ENCODE data around the gene NUP37.
A peak's percentile ranks its signal among the peaks of the same experiment; 100 is the strongest.
"Not testable (repeated sequence)": the region's sequence is repeated elsewhere in the genome, so short reads cannot be mapped to it uniquely, and the experiment has no call there.

Gene NUP37, protein sequence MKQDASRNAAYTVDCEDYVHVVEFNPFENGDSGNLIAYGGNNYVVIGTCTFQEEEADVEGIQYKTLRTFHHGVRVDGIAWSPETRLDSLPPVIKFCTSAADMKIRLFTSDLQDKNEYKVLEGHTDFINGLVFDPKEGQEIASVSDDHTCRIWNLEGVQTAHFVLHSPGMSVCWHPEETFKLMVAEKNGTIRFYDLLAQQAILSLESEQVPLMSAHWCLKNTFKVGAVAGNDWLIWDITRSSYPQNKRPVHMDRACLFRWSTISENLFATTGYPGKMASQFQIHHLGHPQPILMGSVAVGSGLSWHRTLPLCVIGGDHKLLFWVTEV

DNA sequence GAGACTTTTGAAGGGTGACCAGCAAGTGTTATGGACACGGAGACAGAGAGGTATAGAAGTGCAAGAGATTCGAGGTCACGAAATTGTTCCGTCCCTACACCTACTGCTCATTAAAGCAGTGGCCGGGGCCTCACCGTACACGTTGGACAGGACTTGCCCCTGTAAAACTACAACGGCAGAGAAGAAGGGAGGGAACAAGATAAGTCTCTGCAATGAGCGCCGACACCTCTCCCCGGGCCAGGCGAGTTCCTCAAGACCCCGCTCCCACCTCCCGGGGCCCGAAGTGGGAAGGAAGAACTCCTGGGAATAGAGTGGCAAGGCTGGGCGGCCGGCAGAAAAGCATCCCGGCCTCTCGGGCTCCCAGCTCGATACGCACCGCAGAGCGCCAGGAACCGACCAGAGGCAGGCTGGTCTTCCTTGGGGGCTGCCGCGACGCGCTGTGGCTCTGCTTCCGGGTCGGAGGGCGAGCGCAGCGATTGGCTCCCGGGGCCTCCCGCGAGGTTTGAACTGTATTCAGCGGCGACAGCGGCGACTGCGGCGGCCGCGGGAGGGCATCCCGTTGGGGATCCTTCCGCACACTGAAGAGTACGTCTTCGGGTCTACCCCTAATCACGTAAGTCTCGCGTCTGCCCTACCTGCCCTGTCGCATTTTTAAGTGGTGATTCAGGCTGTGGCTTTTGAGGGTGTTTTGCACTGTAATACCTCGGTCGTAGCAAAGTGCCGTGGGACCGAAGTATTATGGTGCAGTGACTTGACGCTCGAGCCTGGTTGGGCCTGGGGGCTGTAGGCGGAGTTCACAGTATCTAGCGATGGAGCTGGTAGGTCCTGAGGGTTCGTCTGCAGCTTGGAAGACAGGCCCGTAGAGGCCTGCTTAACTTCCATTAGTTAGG lies at the start of gene NUP37, which contains the start of gene PARPBP:
NUP37 (minus strand) TSS at position 441 of the 890 bp plus-strand sequence. CDS start 1,596 bp downstream, outside the sequence.
PARPBP (plus strand) TSS at position 510 of the 890 bp plus-strand sequence. CDS start 3,706 bp downstream, outside the sequence.
- no peaks in the 10 kb centered on the region for H3K27me3 ChIP-seq (ENCODE audit: control insufficient read depth in 1 of 2, insufficient read depth in 2 of 2, low read length in 2 of 2)
- peak within 1 kb of the TSS; percentile 22 for H3K27ac ChIP-seq (ENCODE audit: low read depth, low read length)
- H3K4me1 ChIP-seq (ENCODE audit: control insufficient read depth in 1 of 2, insufficient read depth in 2 of 2, low read length in 2 of 2), result peaks cover 10 to 16% of the 10 kb centered on the region in 2 donors
- H3K9ac ChIP-seq (ENCODE audit: low read depth in 1 of 2, low read length in 2 of 2), result peak within 1 kb of the TSS; percentile 91 to 92
- H3K9me3 ChIP-seq (ENCODE audit: control insufficient read depth in 1 of 2, low read length in 2 of 2), result no peaks in the 10 kb centered on the region
- H3K36me3 ChIP-seq (ENCODE audit: control insufficient read depth in 1 of 2, insufficient read depth in 2 of 2, low read length in 2 of 2), result no peaks in the 10 kb centered on the region
- peak within 1 kb of the TSS; percentile 95 for H3K4me3 ChIP-seq (ENCODE audit: low read depth in 1 of 2, low read length in 2 of 2)

DNA sequence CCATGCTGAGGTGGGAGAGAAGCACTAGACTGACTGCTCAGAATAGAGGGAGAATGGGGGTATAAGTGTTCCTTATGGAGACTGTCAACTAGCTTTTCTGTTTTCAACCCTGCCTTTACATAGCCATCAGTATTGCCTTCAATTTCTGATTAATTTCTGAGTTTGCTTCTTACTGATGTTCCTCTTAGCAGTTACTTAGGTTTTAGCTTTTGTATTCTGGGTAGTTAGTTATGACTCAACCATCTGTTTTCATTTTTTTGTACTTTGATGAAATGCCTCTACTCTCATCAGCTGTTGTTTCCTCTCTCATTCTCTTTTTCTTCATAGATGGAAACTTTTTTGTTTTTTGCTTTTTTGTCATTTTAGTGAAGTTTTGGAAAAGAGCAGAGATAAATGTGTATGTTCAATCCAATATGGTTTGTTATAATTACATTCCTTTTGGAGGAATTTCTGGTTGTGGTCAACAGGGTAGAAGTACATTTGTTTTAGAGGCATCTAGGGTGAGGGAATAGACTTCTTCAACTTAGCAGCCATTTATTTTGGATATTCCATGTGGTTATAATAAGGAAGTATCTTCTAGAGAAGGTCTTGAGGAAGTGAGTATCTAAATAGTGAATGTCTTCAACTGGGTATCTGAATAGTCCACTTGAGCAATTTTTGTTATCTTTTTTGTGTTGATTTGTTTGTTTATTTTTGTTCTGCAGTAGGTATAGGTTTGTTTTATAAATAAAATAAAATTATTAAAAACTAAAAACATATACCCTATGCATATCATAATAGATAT lies 48.1 kb upstream of the NUP37 start:
- Histone ChIP-seq H3K36me3 (ENCODE audit: control insufficient read depth in 1 of 2, insufficient read depth in 2 of 2, low read length in 2 of 2) (no peaks in the 10 kb centered on the region), H3K4me3 (ENCODE audit: low read depth in 1 of 2, low read length in 2 of 2) (no peak overlapping the region), H3K9ac (ENCODE audit: low read depth in 1 of 2, low read length in 2 of 2) (no peak overlapping the region), H3K9me3 (ENCODE audit: control insufficient read depth in 1 of 2, low read length in 2 of 2) (no peaks in the 10 kb centered on the region), H3K27me3 (ENCODE audit: control insufficient read depth in 1 of 2, insufficient read depth in 2 of 2, low read length in 2 of 2) (no peaks in the 10 kb centered on the region), H3K4me1 (ENCODE audit: control insufficient read depth in 1 of 2, insufficient read depth in 2 of 2, low read length in 2 of 2) (no peaks in the 10 kb centered on the region), H3K27ac (ENCODE audit: low read depth, low read length) (no peak overlapping the region)

DNA sequence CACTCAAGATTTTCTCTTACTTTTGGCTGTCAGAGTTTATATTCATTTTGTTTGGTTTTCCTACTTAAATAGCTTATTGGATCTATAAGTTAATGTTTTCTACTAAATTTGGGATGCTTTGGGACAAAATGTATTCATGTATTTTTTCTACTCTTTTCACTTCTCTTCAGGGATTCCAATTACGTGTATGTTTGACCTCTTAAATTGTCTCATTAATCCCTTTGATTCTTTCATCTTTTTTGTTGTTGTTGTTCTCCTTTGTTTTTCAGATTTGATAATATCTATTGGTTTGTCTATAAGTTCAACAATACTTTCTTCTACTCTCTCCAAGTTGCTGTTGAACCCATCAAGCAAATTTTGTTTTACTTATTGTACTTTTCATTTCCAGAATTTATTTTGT lies 43.5 kb upstream of the NUP37 start:
- H3K9ac ChIP-seq (ENCODE audit: low read depth in 1 of 2, low read length in 2 of 2), result no peak overlapping the region
- no peak overlapping the region for H3K4me3 ChIP-seq (ENCODE audit: low read depth in 1 of 2, low read length in 2 of 2)
- H3K27me3 ChIP-seq (ENCODE audit: control insufficient read depth in 1 of 2, insufficient read depth in 2 of 2, low read length in 2 of 2), result no peaks in the 10 kb centered on the region
- H3K36me3 ChIP-seq (ENCODE audit: control insufficient read depth in 1 of 2, insufficient read depth in 2 of 2, low read length in 2 of 2), result no peaks in the 10 kb centered on the region
- no peaks in the 10 kb centered on the region for H3K9me3 ChIP-seq (ENCODE audit: control insufficient read depth in 1 of 2, low read length in 2 of 2)
- no peak overlapping the region for H3K27ac ChIP-seq (ENCODE audit: low read depth, low read length)
- no peaks in the 10 kb centered on the region for H3K4me1 ChIP-seq (ENCODE audit: control insufficient read depth in 1 of 2, insufficient read depth in 2 of 2, low read length in 2 of 2)

DNA sequence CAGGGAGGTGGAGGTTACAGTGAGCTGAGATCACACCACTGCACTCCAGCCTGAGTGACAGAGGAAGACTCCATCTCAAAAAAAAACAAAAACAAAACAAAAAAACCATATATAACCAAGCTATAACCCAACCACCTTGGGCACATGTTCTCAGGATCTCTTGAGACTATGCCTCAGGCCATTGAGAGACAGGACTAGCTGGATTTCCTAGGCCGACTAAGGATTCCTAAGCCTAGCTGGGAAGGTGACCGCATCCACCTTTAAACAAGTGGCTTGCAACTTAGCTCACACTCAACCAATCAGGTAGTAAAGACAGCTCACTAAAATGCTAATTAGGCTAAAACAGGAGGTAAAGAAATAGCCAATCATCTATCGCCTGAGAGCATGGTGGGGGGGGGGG lies 35.3 kb upstream of the NUP37 start:
- not testable (repeated sequence) for H3K9me3 ChIP-seq (ENCODE audit: control insufficient read depth in 1 of 2, low read length in 2 of 2); H3K9ac ChIP-seq (ENCODE audit: low read depth in 1 of 2, low read length in 2 of 2); H3K4me1 ChIP-seq (ENCODE audit: control insufficient read depth in 1 of 2, insufficient read depth in 2 of 2, low read length in 2 of 2); H3K4me3 ChIP-seq (ENCODE audit: low read depth in 1 of 2, low read length in 2 of 2); H3K27me3 ChIP-seq (ENCODE audit: control insufficient read depth in 1 of 2, insufficient read depth in 2 of 2, low read length in 2 of 2); H3K36me3 ChIP-seq (ENCODE audit: control insufficient read depth in 1 of 2, insufficient read depth in 2 of 2, low read length in 2 of 2); H3K27ac ChIP-seq (ENCODE audit: low read depth, low read length)

DNA sequence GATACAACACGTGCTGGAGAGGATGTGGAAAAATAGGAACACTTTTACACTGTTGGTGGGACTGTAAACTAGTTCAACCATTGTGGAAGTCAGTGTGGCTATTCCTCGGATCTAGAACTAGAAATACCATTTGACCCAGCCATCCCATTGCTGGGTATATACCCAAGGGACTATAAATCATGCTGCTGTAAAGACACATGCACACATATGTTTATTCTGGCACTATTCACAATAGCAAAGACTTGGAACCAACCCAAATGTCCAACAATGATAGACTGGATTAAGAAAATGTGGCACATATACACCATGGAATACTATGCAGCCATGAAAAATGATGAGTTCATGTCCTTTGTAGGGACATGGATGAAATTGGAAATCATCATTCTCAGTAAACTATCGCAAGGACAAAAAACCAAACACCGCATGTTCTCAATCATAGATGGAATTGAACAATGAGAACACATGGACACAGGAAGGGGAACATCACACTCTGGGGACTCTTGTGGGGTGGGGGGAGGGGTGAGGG lies 27.2 kb upstream of the NUP37 start:
- H3K27me3 ChIP-seq (ENCODE audit: control insufficient read depth in 1 of 2, insufficient read depth in 2 of 2, low read length in 2 of 2); H3K4me3 ChIP-seq (ENCODE audit: low read depth in 1 of 2, low read length in 2 of 2); H3K4me1 ChIP-seq (ENCODE audit: control insufficient read depth in 1 of 2, insufficient read depth in 2 of 2, low read length in 2 of 2); H3K9me3 ChIP-seq (ENCODE audit: control insufficient read depth in 1 of 2, low read length in 2 of 2); H3K9ac ChIP-seq (ENCODE audit: low read depth in 1 of 2, low read length in 2 of 2); H3K36me3 ChIP-seq (ENCODE audit: control insufficient read depth in 1 of 2, insufficient read depth in 2 of 2, low read length in 2 of 2); H3K27ac ChIP-seq (ENCODE audit: low read depth, low read length): not testable (repeated sequence)

DNA sequence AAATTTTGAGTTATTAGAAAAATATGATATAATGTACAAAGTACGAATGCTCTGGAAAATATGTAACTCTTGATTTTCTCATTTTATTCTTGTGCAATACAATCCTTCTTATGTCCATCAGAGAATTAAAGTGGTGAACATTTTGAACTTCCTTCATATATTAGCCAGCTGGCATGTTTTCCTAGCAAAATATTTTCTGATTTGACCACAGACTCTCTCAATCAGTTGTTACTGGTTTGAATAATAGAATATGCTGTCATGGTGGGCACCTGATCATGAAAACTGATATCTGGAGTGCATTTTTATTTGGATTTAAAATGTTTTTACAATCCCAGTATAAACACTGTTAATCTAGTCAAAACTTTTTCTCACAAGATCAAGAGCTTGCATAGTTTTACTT lies 24.3 kb upstream of the NUP37 start:
- Histone ChIP-seq H3K4me3 (ENCODE audit: low read depth in 1 of 2, low read length in 2 of 2) (no peak overlapping the region), H3K9me3 (ENCODE audit: control insufficient read depth in 1 of 2, low read length in 2 of 2) (no peaks in the 10 kb centered on the region), H3K27me3 (ENCODE audit: control insufficient read depth in 1 of 2, insufficient read depth in 2 of 2, low read length in 2 of 2) (no peaks in the 10 kb centered on the region), H3K36me3 (ENCODE audit: control insufficient read depth in 1 of 2, insufficient read depth in 2 of 2, low read length in 2 of 2) (no peaks in the 10 kb centered on the region), H3K4me1 (ENCODE audit: control insufficient read depth in 1 of 2, insufficient read depth in 2 of 2, low read length in 2 of 2) (no peaks in the 10 kb centered on the region), H3K9ac (ENCODE audit: low read depth in 1 of 2, low read length in 2 of 2) (no peak overlapping the region), H3K27ac (ENCODE audit: low read depth, low read length) (no peak overlapping the region)

DNA sequence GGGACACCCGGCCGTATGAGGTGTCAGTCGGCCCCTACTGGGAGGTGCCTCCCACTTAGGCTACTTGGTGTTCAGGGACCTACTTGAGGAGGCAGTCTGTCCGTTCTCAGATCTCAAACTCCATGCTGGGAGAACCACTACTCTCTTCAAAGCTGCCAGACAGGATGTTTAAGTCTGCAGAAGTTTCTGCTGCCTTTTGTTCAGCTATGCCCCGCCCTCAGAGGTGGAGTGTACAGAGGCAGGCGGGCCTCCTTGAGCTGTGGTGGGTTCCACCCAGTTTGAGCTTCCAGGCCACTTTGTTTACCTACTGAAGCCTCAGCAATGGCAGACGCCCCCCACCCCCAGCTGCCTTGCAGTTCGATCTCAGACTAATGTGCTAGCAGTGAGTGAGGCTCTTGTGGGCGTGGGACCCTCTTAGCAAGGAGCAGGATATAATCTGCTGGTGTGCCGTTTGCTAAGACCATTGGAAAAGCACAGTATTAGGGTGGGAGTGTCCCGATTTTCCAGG lies 23.0 kb upstream of the NUP37 start:
- not testable (repeated sequence) for H3K9me3 ChIP-seq (ENCODE audit: control insufficient read depth in 1 of 2, low read length in 2 of 2); H3K4me1 ChIP-seq (ENCODE audit: control insufficient read depth in 1 of 2, insufficient read depth in 2 of 2, low read length in 2 of 2); H3K36me3 ChIP-seq (ENCODE audit: control insufficient read depth in 1 of 2, insufficient read depth in 2 of 2, low read length in 2 of 2); H3K27ac ChIP-seq (ENCODE audit: low read depth, low read length); H3K27me3 ChIP-seq (ENCODE audit: control insufficient read depth in 1 of 2, insufficient read depth in 2 of 2, low read length in 2 of 2); H3K9ac ChIP-seq (ENCODE audit: low read depth in 1 of 2, low read length in 2 of 2); H3K4me3 ChIP-seq (ENCODE audit: low read depth in 1 of 2, low read length in 2 of 2)

DNA sequence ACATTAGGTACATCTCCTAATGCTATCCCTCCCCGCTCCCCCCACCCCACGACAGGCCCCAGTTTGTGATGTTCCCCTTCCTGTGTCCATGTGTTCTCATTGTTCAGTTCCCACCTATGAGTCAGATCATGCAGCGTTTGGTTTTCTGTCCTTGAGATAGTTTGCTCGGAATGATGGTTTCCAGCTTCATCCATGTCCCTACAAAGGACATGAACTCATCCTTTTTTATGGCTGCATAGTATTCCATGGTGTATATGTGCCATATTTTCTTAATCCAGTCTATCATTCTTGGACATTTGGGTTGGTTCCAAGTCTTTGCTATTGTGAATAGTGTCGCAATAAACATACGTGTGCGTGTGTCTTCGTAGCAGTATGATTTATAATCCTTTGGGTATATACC lies 17.7 kb upstream of the NUP37 start:
- not testable (repeated sequence) for H3K9me3 ChIP-seq (ENCODE audit: control insufficient read depth in 1 of 2, low read length in 2 of 2); H3K9ac ChIP-seq (ENCODE audit: low read depth in 1 of 2, low read length in 2 of 2); H3K27ac ChIP-seq (ENCODE audit: low read depth, low read length); H3K4me1 ChIP-seq (ENCODE audit: control insufficient read depth in 1 of 2, insufficient read depth in 2 of 2, low read length in 2 of 2); H3K36me3 ChIP-seq (ENCODE audit: control insufficient read depth in 1 of 2, insufficient read depth in 2 of 2, low read length in 2 of 2); H3K4me3 ChIP-seq (ENCODE audit: low read depth in 1 of 2, low read length in 2 of 2); H3K27me3 ChIP-seq (ENCODE audit: control insufficient read depth in 1 of 2, insufficient read depth in 2 of 2, low read length in 2 of 2)

DNA sequence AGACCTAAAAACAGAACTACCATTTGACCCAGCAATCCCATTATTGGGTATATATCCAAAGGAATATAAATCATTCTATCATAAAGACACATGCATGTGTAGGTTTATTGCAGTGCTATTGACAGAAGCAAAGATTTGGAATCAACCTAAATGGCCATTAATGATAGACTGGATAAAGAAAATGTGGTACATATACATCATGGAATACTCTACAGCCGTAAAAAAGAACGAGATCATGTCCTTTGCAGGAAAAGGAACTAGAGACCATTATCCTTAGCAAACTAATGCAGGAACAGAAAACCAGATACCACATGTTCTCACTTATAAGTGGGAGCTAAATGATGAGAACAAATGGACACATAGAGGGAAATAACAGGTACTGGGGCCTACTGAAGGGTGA lies 11.5 kb upstream of the NUP37 start:
- not testable (repeated sequence) for H3K4me3 ChIP-seq (ENCODE audit: low read depth in 1 of 2, low read length in 2 of 2); H3K27ac ChIP-seq (ENCODE audit: low read depth, low read length); H3K4me1 ChIP-seq (ENCODE audit: control insufficient read depth in 1 of 2, insufficient read depth in 2 of 2, low read length in 2 of 2); H3K9me3 ChIP-seq (ENCODE audit: control insufficient read depth in 1 of 2, low read length in 2 of 2); H3K36me3 ChIP-seq (ENCODE audit: control insufficient read depth in 1 of 2, insufficient read depth in 2 of 2, low read length in 2 of 2); H3K9ac ChIP-seq (ENCODE audit: low read depth in 1 of 2, low read length in 2 of 2); H3K27me3 ChIP-seq (ENCODE audit: control insufficient read depth in 1 of 2, insufficient read depth in 2 of 2, low read length in 2 of 2)

All from duodenal mucosa (tissue), 2 donors.